ENCODE data around the gene NXF1.
A peak's percentile ranks its signal among the peaks of the same experiment; 100 is the strongest.
"Not testable (repeated sequence)": the region's sequence is repeated elsewhere in the genome, so short reads cannot be mapped to it uniquely, and the experiment has no call there.

Gene NXF1

DNA sequence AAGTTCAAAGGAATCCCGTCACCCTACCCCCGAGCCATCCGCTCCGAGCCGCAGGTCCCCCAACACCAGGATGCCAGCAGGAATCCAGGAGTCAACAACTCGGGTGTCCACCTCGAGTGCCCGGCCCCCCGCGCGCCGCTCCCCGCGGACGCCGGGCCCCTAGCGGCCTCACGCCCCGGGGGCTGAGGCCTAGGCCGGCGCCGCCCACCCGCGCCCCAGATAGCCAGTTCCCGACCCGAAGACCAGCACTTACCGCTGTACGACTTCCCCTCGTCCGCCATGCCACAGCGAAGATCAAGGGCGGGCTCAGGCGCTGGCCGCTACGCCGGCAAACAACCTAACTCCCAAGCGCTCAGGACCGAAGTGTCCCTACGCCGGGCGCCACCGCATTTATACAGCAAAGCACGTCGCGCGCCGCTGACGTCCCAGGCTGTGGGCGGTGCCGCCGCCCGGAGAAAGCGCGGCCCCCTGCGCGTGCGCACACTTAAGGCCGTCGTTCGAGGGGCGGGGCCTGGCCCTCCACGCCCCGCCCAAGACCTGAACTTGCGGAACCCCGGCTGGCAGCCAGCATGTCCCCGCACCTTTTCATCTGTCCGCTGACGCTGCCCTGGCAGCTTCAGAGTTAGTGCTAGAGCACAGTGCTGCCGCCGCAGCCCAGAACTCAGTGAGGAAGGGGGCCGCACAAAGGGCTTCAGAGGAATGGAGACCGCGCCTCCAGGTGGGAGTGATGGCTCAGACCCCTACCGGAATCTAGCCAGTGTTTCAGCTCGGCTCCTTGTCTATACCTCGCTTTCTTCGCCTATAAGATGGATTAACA is at the start of gene NXF1:
NXF1 (minus strand) TSS at position 365 of the 817 bp plus-strand sequence; CDS start at position 281, 84 bp downstream.
- peak; percentile 98 for DNase-seq (ENCODE audit: low read depth, low spot score)

GRCh38 chr11:62854013-62854824 is 49.0 kb upstream of the NXF1 start:
- no peak for DNase-seq (ENCODE audit: low read depth, low spot score)

DNA sequence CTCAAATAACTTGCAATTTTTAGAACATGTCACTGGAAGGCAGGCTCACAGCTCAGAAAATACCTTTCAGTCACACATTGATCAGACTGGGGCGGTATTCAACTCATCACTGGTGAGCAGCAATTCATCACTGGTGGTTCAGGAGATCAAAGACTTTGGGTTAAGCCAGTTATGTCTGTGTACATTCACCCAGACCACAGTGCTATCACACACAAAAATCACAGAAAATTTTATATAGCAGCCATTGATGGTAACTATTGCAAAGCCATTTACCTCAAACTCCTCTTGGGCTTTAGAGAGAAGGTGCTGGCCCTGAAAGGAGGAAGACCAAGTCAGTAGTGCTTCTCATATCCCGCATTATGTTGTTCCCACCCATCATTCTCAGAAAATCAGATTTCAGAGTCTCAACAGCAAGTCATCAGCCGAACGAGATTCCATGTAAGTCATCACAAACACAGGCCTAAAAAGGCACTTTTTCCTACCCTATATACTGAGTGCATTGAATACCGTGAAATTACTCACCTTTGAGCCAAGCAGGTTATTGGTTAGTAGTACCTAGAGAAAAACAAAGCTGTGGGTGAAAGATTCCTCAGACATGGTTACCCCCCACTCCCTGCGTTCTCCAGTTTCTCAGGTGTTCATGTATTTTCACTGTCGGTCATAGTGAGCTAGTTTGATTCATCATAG is 48.2 kb upstream of the NXF1 start:
- DNase-seq (ENCODE audit: low read depth, low spot score): peak; percentile 14

- peak; percentile 6 for DNase-seq (ENCODE audit: low read depth, low spot score)
Observed at GRCh38 chr11:62852523-62853188, 47.4 kb upstream of the NXF1 start.

DNA sequence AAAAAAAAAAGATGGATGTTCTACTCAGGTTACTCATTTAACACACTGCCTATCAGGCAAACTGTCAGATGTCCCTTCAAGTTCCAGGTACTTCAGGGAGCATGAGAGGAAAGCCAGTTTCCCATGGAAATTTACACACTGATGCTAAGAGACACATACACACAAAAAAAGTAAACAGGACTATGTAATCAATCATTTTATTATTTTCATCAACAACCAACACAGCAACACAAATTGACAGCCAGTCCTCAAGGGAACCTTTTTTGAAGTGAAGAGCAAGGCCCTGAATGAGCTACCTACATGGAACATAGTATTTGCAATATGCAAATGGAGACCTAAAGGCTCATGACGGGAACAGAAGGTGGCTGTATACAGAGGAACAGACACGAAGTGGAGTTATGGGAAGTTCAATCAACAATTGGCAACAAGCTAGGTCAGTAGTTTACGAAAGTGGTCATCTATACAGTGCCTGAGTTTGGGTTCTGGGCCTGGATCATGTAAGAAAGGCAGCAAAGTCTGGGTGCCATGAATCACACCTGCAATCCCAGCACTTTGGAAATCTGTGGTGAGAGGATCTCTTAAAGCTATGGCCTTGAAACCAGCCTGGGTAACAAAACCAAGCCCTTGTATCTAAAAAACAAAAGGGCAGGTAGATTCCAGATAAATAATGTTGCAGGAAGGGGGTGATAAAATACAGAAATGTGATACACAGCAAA is 46.7 kb upstream of the NXF1 start:
- no peak for DNase-seq (ENCODE audit: low read depth, low spot score)

DNA sequence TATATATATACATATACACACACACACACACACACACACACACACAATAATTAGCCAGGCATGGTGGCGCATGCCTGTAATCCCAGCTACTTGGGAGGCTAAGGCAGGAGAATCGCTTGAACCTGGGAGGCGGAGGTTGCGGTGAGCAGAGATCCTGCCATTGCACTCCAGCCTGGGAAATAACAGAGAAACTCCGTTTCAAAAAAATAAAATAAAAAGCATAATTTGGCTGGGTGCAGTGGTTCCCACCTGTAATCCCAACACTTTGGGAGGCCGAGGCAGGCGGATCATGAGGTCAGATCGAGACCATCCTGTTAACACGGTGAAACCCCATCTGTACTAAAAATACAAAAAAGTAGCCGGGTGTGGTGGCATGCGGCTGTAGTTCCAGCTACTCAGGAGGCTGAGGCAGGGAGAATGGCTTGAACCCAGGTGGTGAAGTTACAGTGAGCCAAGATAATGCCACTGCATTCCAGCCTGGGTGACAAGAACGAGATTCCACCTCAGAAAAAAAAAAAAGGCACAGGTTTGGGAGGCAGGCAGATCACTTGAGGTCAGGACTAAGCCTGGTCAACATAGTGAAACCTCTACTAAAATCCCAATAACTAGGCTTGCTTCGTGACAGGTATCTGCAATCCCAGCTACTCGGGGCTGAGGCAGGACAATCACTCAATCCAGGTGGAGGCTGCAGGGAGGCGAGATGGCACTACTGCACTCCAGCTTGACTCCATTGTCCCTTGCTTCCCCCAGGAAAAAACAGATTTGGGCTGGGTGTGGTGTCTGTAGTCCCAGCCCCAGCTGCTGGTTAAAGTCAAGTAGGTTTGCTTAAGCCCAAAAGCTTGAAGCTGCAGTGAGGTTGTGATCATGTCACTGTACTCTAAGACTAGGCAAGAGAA is 45.9 kb upstream of the NXF1 start:
- DNase-seq (ENCODE audit: low read depth, low spot score): peak; percentile 89

- peak; percentile 31 for DNase-seq (ENCODE audit: low read depth, low spot score)
Observed at GRCh38 chr11:62847767-62848314, 42.6 kb upstream of the NXF1 start.

DNA sequence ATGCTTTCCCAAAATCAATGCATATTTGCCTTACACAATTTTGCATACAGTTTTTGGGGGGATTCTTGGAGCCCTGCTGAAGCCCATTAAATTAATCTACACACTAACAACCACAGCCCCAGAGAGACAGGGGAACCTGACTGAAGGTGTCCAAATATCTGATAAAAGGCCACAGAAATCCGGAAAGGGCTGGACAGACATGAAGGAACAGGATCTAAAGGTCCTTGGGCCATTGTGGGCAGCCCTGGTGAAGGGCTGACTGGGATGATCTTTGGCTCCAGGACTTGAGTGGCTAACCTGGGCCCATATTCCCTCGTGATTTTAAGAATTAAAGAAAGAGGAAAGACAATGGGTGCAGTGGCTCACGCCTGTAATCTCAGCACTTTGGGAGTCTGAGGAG is 40.9 kb upstream of the NXF1 start:
- DNase-seq (ENCODE audit: low read depth, low spot score): no peak

DNA sequence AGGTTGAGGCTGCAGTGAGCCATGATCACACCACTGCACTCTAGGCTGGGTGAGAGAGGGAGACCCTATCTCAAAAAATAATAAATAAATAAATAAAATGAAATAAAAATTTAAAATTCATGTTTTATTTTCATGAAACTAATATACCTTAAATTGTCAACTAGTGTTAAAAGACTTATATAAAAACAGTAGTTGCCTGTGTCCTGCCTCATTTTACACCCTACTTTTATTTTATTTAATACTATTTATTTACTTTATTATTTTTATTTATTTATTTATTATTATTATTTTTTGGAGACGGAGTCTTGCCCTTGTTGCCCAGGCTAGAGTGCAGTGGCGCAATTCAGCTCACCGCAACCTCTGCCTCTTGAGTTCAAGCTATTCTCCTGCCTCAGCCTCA is 38.9 kb upstream of the NXF1 start:
- DNase-seq (ENCODE audit: low read depth, low spot score): no peak

DNA sequence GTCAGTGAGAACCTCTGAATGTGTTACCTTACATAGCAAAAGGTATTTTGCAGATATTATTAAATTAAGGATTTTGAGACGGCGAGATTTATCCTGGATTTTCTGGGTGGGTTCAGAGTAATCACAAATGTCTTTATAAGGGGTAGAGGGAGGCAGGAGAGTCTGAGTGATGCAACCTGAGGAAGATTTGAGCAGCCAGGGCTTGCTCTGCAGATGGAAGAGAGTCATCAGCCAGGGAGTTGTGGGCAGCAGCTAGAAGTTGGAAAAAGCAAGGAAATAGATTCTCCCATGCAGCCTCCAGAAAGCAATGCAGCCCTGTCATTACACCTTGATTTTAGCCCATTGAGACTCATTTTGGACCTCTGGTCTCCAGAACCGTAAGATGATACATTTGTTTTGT is 38.2 kb upstream of the NXF1 start:
- DNase-seq (ENCODE audit: low read depth, low spot score): no peak

- DNase-seq (ENCODE audit: low read depth, low spot score): not testable (repeated sequence)
Observed at GRCh38 chr11:62842891-62843290, 37.7 kb upstream of the NXF1 start.

GRCh38 chr11:62842171-62842741 is 37.0 kb upstream of the NXF1 start:
- DNase-seq (ENCODE audit: low read depth, low spot score): no peak

GRCh38 chr11:62841361-62842170 is 36.3 kb upstream of the NXF1 start:
- peak; percentile 98 for DNase-seq (ENCODE audit: low read depth, low spot score)

GRCh38 chr11:62840721-62841360 is 35.6 kb upstream of the NXF1 start:
- peak; percentile 91 for DNase-seq (ENCODE audit: low read depth, low spot score)

GRCh38 chr11:62839050-62839945 is 34.1 kb upstream of the NXF1 start, which contains the start of gene WDR74:
TSS of gene WDR74 (minus strand) at chr11:62839590. CDS start at chr11:62839570, 20 bp downstream.
- peak; percentile 93 for DNase-seq (ENCODE audit: low read depth, low spot score)

GRCh38 chr11:62835336-62835735 is 30.1 kb upstream of the NXF1 start:
- DNase-seq (ENCODE audit: low read depth, low spot score): no peak

All from ELF-1 (cell line).